ENCODE results near the gene METAP1. TPM values are rescaled to one million over a fixed set of nuclear protein-coding genes. Genes with fewer than 3 reads are reported as not detected.

METAP1 gene
- 10 to 100 TPM; 25.1 to 26.6 TPM for total RNA-seq
- polyA plus RNA-seq (2013, experiment 1 of 2): 39.2 TPM
- polyA plus RNA-seq (2013, experiment 2 of 2): 42.4 TPM
- total RNA-seq: 30.1 to 119 (median 61.0) reads per million in 172 experiments

- Mint-ChIP-seq H3K27ac (peak within 1 kb of the TSS; percentile 99), H3K36me3 (ENCODE audit: low read depth) (peaks cover 4% of the 10 kb centered on the region), H3K27me3 (no peaks in the 10 kb centered on the region), H3K4me1 (ENCODE audit: low read depth) (peaks cover 35% of the 10 kb centered on the region), H3K9me3 (no peaks in the 10 kb centered on the region), H3K4me3 (peak within 1 kb of the TSS; percentile 93)
- Histone ChIP-seq H3K9me3 (ENCODE audit: control insufficient read depth in 1 of 2, insufficient read depth in 1 of 2, low read length in 2 of 2) (no peaks in the 10 kb centered on the region), H3K4me3 (ENCODE audit: low read length) (peak within 1 kb of the TSS; percentile 90), H3K27me3 (ENCODE audit: control insufficient read depth in 1 of 2, insufficient read depth in 2 of 2, low read length in 2 of 2) (no peaks in the 10 kb centered on the region), H3K36me3 (ENCODE audit: insufficient read depth, low read length) (no peaks in the 10 kb centered on the region), H3K27ac (ENCODE audit: low read depth in 1 of 2, low read length in 2 of 2) (peak within 1 kb of the TSS; percentile 81 to 89), H3K4me1 (ENCODE audit: insufficient read depth, low read length) (peaks cover 23% of the 10 kb centered on the region)
- ATAC-seq (ENCODE audit: poor library complexity) (peak; percentile 85), DNase-seq (peak; percentile 92 to 99 (median 96))
- intact Hi-C loops (cut with DNase I, micrococcal nuclease): loop anchor here (1.0 to 10.0 kb wide), 19 partner anchors 37 to 952 kb away; partner anchors contain the start of genes DNAJB14 (in 2 of the 2), EIF4E (in 2 of the 2), RAP1GDS1 (in 2 of the 2) and TRMT10A (in 2 of the 2)
- POLR2A ChIA-PET: interaction anchor here (0.6 to 3.6 kb wide), 35 partner anchors 9 to 955 kb away, joined by 3 to 82 read pairs (median 4); partner anchors contain the start of genes ADH5, DAPP1, DNAJB14 and EIF4E
- CTCF ChIA-PET: interaction anchor here (0.6 to 4.6 kb wide), 51 partner anchors 10 to 956 kb away, joined by 3 to 140 read pairs (median 5); partner anchors contain the start of genes ADH5, EIF4E, LAMTOR3 and RAP1GDS1
- TF ChIP-seq CTCF (IDR thresholded peaks at IDR 0.05): peak; percentile 73
These were observed at the start of gene METAP1 for GRCh38 chr4:98995183-98996055. TSS of gene METAP1 (plus strand) at chr4:98995721. CDS start at chr4:98995754, 33 bp downstream.

DNA sequence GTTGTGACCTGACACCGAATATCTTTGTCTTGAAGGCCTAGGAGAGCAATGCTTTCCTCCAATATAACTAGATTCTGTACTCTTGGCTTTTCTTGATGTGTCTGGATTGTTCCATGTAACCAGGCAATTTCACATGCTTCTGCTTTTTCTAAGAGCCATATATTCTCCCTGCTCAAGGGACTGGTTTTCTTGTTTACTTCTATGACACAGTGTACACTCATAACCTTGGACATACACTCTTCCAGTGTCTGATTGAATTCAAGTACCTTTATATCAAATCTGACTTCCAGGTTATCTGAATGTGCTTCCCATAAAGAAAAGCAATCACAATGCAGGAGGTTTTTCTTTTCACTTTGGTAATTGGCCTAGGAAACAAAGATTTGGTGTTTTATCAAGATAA is 49.2 kb upstream of the METAP1 start:
- H3K4me1 ChIP-seq (ENCODE audit: insufficient read depth, low read length): no peaks in the 10 kb centered on the region
- H3K27me3 ChIP-seq (ENCODE audit: control insufficient read depth in 1 of 2, insufficient read depth in 2 of 2, low read length in 2 of 2): no peaks in the 10 kb centered on the region
- no peak for ATAC-seq (ENCODE audit: poor library complexity)
- TF ChIP-seq CTCF (IDR thresholded peaks at IDR 0.05): no peak
- ChIA-PET CTCF (no interaction called here), POLR2A (no interaction called here)
- H3K9me3 Mint-ChIP-seq: no peaks in the 10 kb centered on the region
- no peaks in the 10 kb centered on the region for H3K27me3 Mint-ChIP-seq
- DNase-seq: no peak
- no peak overlapping the region for H3K27ac ChIP-seq (ENCODE audit: low read depth in 1 of 2, low read length in 2 of 2)
- no peak overlapping the region for H3K27ac Mint-ChIP-seq
- H3K4me3 ChIP-seq (ENCODE audit: low read length): no peak overlapping the region
- no peaks in the 10 kb centered on the region for H3K36me3 Mint-ChIP-seq (ENCODE audit: low read depth)
- H3K4me1 Mint-ChIP-seq (ENCODE audit: low read depth): no peaks in the 10 kb centered on the region
- no peak overlapping the region for H3K4me3 Mint-ChIP-seq
- intact Hi-C loops (cut with DNase I, micrococcal nuclease): no loop called here
- no peaks in the 10 kb centered on the region for H3K36me3 ChIP-seq (ENCODE audit: insufficient read depth, low read length)
- no peaks in the 10 kb centered on the region for H3K9me3 ChIP-seq (ENCODE audit: control insufficient read depth in 1 of 2, insufficient read depth in 1 of 2, low read length in 2 of 2)

- no peaks in the 10 kb centered on the region for H3K9me3 ChIP-seq (ENCODE audit: control insufficient read depth in 1 of 2, insufficient read depth in 1 of 2, low read length in 2 of 2)
- no peaks in the 10 kb centered on the region for H3K4me1 Mint-ChIP-seq (ENCODE audit: low read depth)
- no peak overlapping the region for H3K4me3 Mint-ChIP-seq
- ChIA-PET CTCF (no interaction called here), POLR2A (no interaction called here)
- H3K9me3 Mint-ChIP-seq: no peaks in the 10 kb centered on the region
- H3K27me3 ChIP-seq (ENCODE audit: control insufficient read depth in 1 of 2, insufficient read depth in 2 of 2, low read length in 2 of 2): peaks cover 0 to 2% of the 10 kb centered on the region in 2 experiments
- DNase-seq (no peak), ATAC-seq (ENCODE audit: poor library complexity) (no peak)
- no peak overlapping the region for H3K27ac ChIP-seq (ENCODE audit: low read depth in 1 of 2, low read length in 2 of 2)
- H3K4me1 ChIP-seq (ENCODE audit: insufficient read depth, low read length): no peaks in the 10 kb centered on the region
- no peaks in the 10 kb centered on the region for H3K36me3 ChIP-seq (ENCODE audit: insufficient read depth, low read length)
- no peak overlapping the region for H3K27ac Mint-ChIP-seq
- no peak overlapping the region for H3K4me3 ChIP-seq (ENCODE audit: low read length)
- no peaks in the 10 kb centered on the region for H3K36me3 Mint-ChIP-seq (ENCODE audit: low read depth)
- H3K27me3 Mint-ChIP-seq: no peaks in the 10 kb centered on the region
- no peak for TF ChIP-seq CTCF (IDR thresholded peaks at IDR 0.05)
- intact Hi-C loops (cut with DNase I, micrococcal nuclease): no loop called here
These were observed 44.6 kb upstream of the METAP1 start for GRCh38 chr4:98950925-98951324.

Data from CD4-positive, alpha-beta T cell (primary cell).